GM06990 (cell line): ENCODE measurements around the gene PFKFB4.
"Not testable (repeated sequence)": the region's sequence is repeated elsewhere in the genome, so short reads cannot be mapped to it uniquely, and the experiment has no call there.

Source experiments
- DNase-seq: peaks from one replicate; pipeline ENCODE4 v3.0.0-alpha.2; 2011; ENCODE audit not compliant: insufficient read length; ENCODE audit errors: extremely low read depth
- H3K27me3 ChIP-seq: replicated peaks from 2 replicates; pipeline ENCODE4 v1.6.0; 2011; ENCODE audit warnings: low read length; ENCODE audit not compliant: control insufficient read depth, insufficient read depth
- H3K36me3 ChIP-seq: 2 replicates; pipeline ENCODE4 v1.5.1; 2011; ENCODE audit warnings: low read length; ENCODE audit not compliant: control insufficient read depth, insufficient read depth
- H3K4me3 ChIP-seq: replicated peaks from 2 replicates; pipeline ENCODE4 v1.5.1; 2011; ENCODE audit warnings: low read depth, mild to moderate bottlenecking, control low read depth, low read length
- TF ChIP-seq, protein P1 (sequence below): IDR thresholded peaks from 2 replicates; pipeline ENCODE4 v1.5.1; 2011; ENCODE audit warnings: low read length, control low read depth, mild to moderate bottlenecking, inconsistent platforms; ENCODE audit not compliant: insufficient read depth, poor library complexity, severe bottlenecking

Gene PFKFB4

DNA sequence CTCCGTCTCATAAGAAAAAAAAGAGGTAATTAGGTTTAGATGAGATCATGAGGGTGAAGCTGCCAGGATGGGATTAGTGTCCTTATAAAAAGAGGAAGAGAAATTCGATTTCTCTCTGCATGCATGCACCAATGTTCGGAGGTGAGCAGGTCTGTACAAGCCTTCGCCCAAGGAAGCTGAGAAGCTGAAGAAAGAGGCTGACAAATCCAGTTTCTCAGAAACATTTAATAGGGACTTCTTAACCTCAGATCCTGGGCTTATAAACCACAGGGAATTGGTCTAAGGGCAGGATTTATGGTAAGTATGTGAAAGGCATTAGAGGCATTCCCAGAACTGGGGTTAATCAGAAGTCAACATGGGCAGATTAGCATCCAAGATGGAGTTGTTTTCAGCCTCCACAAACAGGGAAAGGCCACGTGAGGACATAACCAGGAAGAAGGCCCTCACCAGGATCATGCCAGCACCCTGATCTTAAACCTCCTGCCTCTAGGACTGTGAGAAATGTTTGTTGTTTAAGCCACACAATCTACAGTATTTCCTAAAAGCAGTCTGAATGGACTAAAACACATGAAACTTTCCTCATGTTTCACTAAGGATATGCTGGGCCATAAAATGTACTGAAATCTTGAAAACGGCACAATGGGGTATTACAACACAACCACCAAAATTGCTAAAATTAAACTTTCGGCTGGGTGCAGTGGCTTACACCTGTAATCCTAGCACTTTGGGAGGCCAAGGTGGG, 64.0 kb downstream of the PFKFB4 start:
- TF ChIP-seq, protein P1, sequence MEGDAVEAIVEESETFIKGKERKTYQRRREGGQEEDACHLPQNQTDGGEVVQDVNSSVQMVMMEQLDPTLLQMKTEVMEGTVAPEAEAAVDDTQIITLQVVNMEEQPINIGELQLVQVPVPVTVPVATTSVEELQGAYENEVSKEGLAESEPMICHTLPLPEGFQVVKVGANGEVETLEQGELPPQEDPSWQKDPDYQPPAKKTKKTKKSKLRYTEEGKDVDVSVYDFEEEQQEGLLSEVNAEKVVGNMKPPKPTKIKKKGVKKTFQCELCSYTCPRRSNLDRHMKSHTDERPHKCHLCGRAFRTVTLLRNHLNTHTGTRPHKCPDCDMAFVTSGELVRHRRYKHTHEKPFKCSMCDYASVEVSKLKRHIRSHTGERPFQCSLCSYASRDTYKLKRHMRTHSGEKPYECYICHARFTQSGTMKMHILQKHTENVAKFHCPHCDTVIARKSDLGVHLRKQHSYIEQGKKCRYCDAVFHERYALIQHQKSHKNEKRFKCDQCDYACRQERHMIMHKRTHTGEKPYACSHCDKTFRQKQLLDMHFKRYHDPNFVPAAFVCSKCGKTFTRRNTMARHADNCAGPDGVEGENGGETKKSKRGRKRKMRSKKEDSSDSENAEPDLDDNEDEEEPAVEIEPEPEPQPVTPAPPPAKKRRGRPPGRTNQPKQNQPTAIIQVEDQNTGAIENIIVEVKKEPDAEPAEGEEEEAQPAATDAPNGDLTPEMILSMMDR = no peak
- Histone ChIP-seq H3K27me3 (no peaks in the 10 kb centered on the region), H3K36me3 (no peaks in the 10 kb centered on the region), H3K4me3 (no peak overlapping the region)
- DNase-seq = no peak

GRCh38 chr3:48486952-48487351, 69.7 kb downstream of the PFKFB4 start:
- DNase-seq = no peak
- no peak overlapping the region for H3K4me3 ChIP-seq
- TF ChIP-seq, protein P1 = no peak
- no peaks in the 10 kb centered on the region for H3K27me3 ChIP-seq
- H3K36me3 ChIP-seq = no peaks in the 10 kb centered on the region

- H3K36me3 ChIP-seq, DNase-seq, H3K27me3 ChIP-seq, H3K4me3 ChIP-seq: not testable (repeated sequence)
Measured at GRCh38 chr3:48482822-48483221, 73.8 kb downstream of the PFKFB4 start.

- H3K4me3 ChIP-seq, H3K27me3 ChIP-seq, H3K36me3 ChIP-seq, DNase-seq: not testable (repeated sequence)
Measured at GRCh38 chr3:48480891-48481290, 75.7 kb downstream of the PFKFB4 start.

DNA sequence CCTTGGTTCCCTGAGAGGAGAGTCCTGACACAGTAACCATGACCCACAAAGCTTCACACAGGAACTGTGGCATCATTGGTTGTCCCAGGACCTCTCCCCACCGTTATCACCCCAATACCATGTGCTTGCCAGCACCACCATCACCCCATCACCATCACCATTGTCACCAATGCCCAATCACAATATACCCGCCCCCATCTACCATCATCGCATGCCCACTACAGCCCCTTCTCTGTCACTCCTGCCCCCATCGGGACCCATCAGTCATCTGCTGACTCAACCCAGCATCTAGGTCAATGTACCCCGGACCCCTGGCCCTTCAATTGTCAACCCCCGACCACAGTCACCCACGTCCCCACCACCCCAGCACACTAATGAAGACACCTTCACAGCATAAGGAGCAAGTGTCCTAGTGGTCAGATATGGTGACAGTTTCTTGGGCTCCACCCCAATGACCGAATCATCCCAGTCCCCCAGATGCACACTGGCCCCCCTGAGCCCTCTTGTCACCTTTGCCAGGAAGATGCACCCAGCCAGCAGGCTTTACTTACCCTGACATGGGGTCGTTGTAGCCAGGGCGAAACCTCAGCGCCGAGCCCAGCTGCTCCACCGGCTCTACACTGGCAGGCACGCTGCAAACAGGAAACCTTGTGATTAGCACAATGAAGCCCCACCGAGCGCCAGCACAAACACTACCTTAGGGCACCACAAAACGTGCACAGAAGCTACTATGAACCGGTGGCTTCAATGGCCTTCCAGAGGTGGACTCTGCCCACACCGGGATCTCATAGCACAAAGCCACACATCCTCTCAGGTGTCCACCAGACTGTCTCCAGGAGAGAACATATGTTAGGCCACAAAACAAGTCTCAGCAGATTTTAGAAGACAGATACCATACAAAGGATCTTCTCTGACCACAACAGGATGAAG, 77.7 kb downstream of the PFKFB4 start:
- H3K36me3 ChIP-seq = no peaks in the 10 kb centered on the region
- peak; percentile 57 for DNase-seq
- TF ChIP-seq, protein P1 = no peak
- H3K27me3 ChIP-seq = no peaks in the 10 kb centered on the region
- H3K4me3 ChIP-seq = peak overlapping the region; percentile 42

- no peak overlapping the region; the same call in none of the 2 replicates for H3K4me3 ChIP-seq
- no peaks in the 10 kb centered on the region for H3K36me3 ChIP-seq
- no peaks in the 10 kb centered on the region for H3K27me3 ChIP-seq
- TF ChIP-seq, protein P1 = no peak
- DNase-seq = no peak
Measured at GRCh38 chr3:48477959-48478520, 78.6 kb downstream of the PFKFB4 start.
